HG02970 (cell line): ENCODE data around the gene PHC1.
"Not testable (repeated sequence)": the region's sequence is repeated elsewhere in the genome, so short reads cannot be mapped to it uniquely, and the experiment has no call there.

Experiments
- ATAC-seq: cut with Tn5 transposase; IDR thresholded peaks from one replicate; pipeline ENCODE4 v1.9.1; 2021; ENCODE audit warnings: mild to moderate bottlenecking, moderate library complexity, moderate number of reproducible peaks; ENCODE audit not compliant: unreplicated experiment, low FRiP score

Gene PHC1

GRCh38 chr12:8907513-8907912 is 6.8 kb upstream of the PHC1 start:
- no peak for ATAC-seq

- ATAC-seq = no peak
Observed at GRCh38 chr12:8909752-8910151, 4.6 kb upstream of the PHC1 start.

DNA sequence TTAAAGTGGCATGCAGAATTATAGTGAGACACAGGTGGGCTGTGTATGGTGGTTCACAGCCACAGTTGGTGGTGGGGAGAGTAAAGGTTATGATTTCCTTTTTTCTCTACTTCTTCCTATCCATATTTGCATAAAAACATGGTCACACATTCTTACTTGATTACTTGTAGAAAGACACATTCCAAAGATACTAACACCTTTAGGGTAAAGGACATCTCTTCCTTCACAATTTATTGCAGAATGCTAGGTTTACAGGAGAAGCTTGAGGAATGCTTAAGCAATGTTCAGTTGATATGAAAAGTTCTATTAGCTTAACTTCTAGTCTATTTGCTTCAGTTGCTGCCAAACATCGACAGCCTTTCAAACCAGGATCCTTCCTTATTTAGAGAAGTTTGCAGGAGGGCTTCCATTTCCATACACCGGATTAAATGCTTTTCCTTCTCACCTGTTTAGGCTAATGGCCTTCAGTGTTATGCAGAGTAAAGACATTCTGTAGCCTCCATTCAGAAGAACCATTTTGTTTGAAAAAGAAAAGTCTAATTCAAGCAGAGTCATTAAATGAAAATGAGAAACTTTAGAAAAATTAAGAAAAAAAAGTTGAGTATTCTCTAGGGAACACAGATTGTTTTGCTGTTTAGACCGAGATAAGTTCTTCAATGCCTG is 2.6 kb upstream of the PHC1 start:
- ATAC-seq = no peak

DNA sequence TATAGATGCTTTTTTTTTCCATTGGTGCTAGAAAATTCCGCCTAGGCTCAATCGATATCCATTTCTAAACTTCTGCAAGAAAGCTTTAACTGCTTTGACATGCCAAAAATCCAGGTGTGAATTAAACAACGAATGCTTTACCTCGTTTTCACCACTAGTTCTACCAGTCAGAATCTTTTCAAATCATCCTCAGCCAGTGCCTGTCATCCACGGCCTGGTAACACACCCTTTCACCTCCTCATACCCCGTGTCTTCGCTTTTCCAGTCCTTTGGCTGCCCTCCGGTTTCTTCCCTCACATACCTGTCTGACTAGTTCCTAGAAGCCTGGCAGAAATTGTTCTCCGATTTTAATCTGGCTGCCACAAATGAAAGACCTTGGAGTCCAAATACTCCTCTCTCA is 1.4 kb upstream of the PHC1 start:
- no peak for ATAC-seq

- ATAC-seq = no peak
Observed at GRCh38 chr12:8913702-8914032, 642 bp upstream of the PHC1 start.

- peak; percentile 60 for ATAC-seq
Observed at GRCh38 chr12:8914716-8915526, 612 bp downstream of the PHC1 start.

DNA sequence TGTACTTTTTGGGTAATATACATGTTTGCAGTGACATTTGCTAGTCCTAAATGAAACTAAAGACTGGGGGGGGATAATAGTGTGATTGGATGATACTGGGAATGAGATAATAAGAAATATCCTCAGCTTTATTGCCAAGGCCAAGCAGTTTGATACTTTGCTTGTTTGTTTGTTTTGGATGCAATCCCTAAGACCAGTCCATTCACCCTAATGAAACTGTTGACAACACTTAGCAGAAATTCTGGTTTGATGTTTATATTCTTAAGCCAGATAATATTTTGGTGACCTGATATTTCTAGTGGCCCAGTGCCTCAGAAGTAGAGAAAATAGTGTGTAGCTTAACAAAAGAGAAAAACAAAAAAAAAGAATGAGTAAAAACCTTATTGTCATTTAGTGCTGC is 1.8 kb downstream of the PHC1 start:
- ATAC-seq = no peak

DNA sequence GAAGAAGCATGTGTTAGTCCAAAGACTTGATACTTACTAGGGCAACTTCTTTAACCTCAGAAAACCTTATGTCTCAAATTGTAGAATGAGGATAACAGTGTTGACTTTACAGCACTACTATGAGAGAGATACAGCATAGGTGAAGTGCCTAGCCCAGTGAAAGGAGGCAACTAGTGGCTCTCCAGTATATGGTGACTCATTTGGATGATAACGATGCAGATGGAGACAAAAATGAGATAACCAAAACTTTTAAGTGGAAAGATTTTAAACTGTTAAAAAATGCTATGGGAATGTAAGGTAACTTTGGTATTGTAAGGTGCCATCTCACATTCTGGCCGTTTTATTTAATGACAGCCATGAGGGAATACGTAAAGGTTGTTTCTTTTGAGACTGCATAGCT is 2.7 kb downstream of the PHC1 start:
- no peak for ATAC-seq

DNA sequence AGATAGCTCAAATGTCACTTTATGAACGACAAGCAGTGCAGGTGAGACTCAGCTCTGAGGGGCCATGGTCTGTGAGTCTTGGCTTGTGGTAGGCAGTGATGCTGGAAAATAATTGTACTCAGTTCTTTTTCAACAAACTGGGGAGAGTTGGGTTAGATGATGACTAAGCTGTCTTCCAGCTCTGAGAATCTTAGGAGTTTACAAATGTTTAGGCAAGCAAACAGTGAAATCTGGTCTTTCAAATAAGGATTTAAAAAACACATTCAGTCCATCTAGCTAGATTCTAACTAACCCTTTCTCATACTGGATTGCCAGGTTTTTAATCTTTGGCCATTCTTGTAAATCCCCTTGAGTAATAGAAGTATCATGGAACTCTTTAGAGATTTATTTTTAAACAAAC is 3.4 kb downstream of the PHC1 start:
- ATAC-seq = no peak

GRCh38 chr12:8919643-8920042 is 5.3 kb downstream of the PHC1 start:
- ATAC-seq = not testable (repeated sequence)

- no peak for ATAC-seq
Observed at GRCh38 chr12:8922544-8922943, 8.2 kb downstream of the PHC1 start.

DNA sequence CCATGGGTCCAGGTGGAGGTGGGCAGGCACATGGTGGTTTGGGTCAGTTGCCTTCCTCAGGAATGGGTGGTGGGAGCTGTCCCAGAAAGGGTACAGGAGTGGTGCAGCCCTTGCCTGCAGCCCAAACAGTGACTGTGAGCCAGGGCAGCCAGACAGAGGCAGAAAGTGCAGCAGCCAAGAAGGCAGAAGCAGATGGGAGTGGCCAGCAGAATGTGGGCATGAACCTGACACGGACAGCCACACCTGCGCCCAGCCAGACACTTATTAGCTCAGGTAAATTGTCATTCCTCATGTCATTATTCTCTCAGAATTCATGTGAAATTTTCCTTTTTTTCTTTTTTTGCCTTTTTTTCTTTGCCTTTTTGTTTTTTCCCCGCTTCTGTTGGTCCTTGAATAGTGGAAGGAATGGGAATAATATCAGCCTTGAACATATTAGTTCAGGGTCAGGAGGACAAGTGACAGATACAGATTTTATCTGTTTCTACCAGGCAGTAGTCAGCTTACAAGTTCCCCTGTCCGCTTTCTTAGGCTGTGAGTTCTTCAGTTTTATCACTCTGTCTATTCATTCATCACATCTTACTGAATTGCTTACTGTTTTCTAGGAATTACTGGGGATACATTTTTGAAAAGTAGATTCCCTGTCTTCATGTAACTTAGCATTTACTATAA is 16.5 kb downstream of the PHC1 start:
- not testable (repeated sequence) for ATAC-seq

- ATAC-seq = not testable (repeated sequence)
Observed at GRCh38 chr12:8932464-8932863, 18.2 kb downstream of the PHC1 start.

DNA sequence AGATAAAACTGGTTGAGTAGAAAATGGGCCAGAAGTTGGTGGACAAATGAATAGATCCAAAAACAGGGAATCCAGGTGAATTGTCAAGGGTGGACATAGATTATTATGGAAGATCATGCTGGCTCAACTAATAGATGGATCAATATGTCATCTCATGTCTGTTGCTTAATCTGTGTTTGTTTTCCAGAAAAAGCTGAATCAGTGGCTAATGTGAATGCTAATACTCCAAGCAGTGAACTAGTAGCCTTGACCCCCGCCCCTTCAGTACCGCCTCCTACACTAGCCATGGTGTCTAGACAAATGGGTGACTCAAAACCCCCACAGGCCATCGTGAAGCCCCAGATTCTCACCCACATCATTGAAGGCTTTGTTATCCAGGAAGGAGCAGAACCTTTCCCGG is 19.8 kb downstream of the PHC1 start:
- ATAC-seq = not testable (repeated sequence)

DNA sequence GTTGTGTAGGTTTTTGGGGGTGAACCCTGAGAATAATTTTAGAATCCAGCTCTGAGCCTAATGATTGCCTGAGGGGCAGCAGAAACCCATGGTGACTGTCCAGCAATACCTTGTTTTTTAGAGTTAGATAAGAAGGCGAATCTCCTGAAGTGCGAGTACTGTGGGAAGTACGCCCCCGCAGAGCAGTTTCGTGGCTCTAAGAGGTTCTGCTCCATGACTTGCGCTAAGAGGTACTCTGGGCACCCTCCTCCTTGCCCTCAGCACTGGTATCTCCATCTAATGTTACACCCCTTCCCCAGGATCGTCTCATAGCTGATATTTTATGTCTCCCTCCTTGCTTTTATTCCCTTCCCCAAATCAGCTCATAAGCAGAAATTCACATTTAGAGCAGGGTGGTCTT is 22.4 kb downstream of the PHC1 start:
- no peak for ATAC-seq

GRCh38 chr12:8937842-8938442 is 23.6 kb downstream of the PHC1 start:
- not testable (repeated sequence) for ATAC-seq

DNA sequence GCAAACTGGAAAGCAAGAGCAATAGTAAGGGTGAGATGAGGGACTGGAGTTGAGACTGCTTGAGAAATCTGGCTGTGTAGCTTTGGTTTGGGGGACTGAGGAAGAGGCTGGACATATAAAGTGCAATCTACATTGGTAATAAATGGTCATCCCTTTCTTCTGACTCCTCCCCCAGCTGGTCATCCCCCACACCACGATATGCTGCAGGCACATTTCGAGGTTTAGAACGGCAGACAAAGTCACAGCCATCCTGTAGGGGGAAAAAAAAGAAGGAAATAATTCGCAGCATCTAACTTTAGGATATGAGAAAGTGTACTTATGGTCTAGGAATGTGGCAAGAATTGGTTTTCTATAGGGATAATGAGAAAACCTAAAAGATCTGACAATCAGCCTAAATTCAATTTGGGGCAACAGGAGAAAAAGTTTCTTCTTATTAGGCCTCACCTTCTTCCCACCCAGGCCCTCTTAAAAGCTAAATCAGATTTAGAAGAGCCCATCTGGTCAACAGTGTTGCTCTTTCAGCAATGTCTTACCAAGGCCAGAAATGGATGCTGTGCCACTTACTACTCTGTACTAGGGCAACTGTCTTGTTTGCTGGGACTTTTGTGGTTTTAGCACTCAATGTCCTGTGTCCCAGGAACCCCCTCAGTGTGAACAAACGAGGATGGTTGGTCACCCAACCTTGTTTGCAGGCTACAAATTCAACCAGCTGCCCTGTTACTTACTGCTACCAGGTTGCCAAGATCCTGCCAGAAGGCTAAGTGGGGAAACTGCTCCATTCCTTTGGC is 27.6 kb downstream of the PHC1 start:
- no peak for ATAC-seq

DNA sequence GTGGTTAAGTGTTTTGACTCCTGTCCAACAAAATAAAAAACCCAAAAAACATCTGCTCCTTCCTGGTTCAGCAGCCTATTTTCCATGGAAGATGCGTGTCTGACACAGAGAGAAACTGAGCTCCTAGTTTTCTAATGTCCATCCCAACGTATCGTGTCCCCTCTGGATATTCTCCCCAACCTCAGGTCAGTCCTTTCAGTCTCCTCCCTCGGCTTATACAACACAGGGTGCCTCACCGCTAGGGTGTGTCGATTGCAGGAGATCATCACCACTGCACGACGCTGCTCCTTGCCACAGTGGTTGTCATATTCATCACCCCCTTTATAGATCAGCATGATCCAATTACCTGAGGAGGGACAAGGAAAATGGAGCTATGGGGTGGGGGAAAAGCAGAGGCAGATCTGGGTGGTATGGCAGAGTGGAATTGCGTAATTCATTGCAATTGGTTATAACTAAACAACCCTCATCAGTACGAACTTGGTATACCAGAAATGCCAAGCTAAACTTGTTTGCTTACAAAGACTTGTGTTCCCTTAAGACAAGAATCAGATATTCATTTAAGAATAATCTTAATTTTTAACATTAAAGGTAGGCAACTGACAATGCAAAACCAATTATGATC is 29.4 kb downstream of the PHC1 start:
- no peak for ATAC-seq

GRCh38 chr12:8946733-8947132 is 32.4 kb downstream of the PHC1 start:
- ATAC-seq = no peak

DNA sequence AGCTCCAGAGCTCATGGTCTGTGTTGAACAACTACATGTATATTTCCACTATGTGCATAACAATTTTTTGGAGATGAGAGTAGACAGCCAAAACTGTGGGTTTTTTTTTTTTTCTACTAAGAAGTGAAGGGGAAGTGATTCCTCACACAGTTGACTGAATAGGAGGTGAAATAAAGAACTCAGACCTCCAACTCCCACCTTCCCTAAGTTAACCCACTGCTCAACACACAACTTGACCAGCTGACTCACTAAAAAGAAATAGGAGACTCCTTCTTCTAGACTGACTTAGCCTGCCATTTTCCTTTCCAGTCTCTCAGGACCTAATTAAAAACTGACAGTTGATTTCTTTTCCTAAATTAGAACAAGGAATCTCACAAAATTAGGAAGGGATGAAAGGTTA is 33.4 kb downstream of the PHC1 start:
- ATAC-seq = no peak
